ENCODE data around the gene SOX15.

SOX15 gene

DNA sequence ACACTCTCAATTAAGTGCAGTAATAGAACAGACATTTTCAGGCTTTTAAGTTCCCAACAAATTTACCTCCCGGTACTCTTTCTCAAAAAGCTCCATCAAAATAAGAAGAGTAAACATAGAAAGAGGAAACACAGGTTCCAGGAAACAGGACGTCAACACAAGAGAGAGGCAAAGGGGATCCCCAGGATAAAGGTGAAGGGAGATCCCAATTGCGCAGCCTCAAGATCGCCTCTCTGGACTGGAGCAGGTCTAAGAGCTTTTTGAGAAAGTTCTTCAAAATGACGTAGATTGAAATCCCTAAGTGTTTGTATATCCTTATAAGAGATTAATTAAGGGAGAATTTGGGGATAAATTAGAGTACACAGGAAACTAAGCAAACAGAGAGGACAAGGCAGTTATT lies 28.7 kb upstream of the SOX15 start:
- H3K27ac ChIP-seq, result no peak overlapping the region
- no peak for TF ChIP-seq CTCF (IDR thresholded peaks at IDR 0.05)
- no peak for TF ChIP-seq ZFX (IDR thresholded peaks at IDR 0.05; ENCODE audit: borderline replicate concordance)

DNA sequence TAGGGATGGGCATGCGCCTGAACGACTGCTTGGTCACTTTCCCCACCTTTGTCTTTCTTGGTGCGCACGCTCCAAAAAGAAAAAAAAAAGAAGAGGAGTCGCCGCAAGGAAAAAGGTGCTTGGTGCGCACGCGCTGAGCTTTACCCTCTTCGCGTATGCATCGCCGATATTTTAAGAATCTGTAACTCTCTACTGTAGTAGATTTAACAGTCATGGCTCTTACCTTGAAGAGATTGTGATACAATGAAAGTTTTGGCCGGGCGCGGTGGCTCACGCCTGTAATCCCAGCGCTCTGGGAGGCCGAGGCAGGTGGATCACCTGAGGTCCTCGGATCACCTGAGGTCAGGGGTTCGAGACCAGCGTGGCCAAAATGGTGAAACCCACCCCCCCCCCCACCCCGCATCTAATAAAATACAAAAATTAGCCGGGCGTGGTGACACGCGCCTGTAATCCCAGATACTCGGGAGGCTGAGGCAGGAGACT lies 25.4 kb upstream of the SOX15 start:
- peak overlapping the region; percentile 91 for H3K27ac ChIP-seq
- TF ChIP-seq ZFX (IDR thresholded peaks at IDR 0.05; ENCODE audit: borderline replicate concordance) (no peak), CTCF (IDR thresholded peaks at IDR 0.05) (no peak)

DNA sequence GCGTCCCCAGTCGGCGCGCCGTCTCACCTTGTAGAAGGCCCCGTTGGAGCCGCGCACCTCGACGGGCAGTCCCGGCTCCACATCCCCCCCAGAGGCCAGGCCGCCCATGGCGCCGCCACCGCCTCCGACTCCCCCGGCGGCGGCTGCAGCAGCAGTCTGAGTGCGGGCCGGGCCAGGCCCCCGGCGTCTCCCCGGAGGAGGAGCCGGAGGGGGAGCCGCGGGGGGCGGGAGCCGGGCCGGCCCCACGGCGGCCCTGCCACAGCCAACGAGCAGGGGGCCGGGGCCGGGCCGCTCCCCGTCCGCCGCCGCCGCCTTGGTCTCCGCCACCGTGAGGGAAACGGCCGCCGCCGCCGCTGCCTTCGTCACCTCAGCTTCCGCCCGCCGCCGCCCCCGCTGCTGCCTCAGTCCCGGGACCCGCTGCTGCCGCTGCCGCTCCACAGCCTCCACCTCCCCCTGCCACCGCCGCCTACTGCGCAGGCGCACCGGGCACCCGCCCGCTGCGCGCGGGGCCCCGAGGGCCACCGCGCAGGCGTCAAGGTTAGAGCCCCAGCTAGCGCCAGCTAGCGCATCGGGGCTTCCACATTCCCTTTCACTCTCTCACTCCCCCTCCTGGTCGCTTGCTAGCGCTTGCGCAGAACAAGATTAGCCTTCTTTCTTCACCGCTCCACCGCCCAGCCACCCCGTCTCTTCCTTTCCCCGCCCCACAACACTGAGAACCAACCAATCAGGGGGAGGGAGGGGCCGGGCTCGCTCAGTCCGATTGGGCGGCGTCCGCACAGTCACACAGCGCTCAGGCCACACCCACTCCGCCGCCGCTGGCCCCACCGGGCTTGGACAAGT lies 24.8 kb upstream of the SOX15 start, which contains the start of gene FXR2:
Gene FXR2, minus strand, starts transcription at position 473 of the 840 bp plus-strand sequence. Its CDS starts 365 bp downstream, at position 108.
- peak; percentile 85 for TF ChIP-seq CTCF (IDR thresholded peaks at IDR 0.05)
- TF ChIP-seq ZFX (IDR thresholded peaks at IDR 0.05; ENCODE audit: borderline replicate concordance), result no peak
- peak within 1 kb of the TSS; percentile 91 for H3K27ac ChIP-seq

GRCh38 chr17:7613769-7614424 lies 24.0 kb upstream of the SOX15 start:
- TF ChIP-seq CTCF (IDR thresholded peaks at IDR 0.05) (no peak), ZFX (IDR thresholded peaks at IDR 0.05; ENCODE audit: borderline replicate concordance) (no peak)
- peak overlapping the region; percentile 91 for H3K27ac ChIP-seq

GRCh38 chr17:7612294-7612640 lies 22.4 kb upstream of the SOX15 start:
- H3K27ac ChIP-seq, result 0 out of 2 replicates have a peak overlapping the region, but pooled peaks have one; percentile 19
- TF ChIP-seq CTCF (IDR thresholded peaks at IDR 0.05) (no peak), ZFX (IDR thresholded peaks at IDR 0.05; ENCODE audit: borderline replicate concordance) (no peak)

DNA sequence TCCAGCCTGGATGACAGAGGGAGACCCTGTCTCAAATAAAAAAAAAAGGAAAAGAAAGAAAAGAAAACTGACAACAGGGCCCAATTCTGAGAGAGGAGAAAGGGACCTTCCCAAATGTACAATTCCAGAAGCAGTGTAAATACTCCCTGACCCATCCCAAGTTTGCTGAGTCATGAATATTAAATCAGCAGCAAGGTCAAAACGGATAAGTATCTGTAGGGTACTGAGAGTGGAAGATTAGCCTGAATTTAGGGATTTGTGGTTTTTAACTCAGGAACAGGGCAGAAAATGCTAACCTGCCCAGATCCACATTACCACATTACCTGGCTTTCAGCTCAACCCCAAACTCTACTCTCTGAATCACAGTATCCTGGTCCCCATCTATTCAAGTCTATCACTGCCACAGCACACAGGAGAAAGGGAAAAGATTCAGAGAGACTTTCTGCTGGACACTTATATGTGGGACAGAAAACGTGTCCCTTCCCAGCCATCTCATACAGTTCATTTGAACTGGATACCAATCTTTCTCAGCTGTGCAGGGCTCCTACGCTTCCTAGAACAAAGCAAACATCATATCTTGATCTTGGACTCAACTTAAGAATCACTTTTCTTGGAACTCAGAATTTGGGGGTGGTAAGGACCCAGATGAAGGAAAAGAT lies 21.9 kb upstream of the SOX15 start:
- TF ChIP-seq CTCF (IDR thresholded peaks at IDR 0.05) (no peak), ZFX (IDR thresholded peaks at IDR 0.05; ENCODE audit: borderline replicate concordance) (no peak)

More for the DNA sequence above, 21.9 kb upstream of the SOX15 start:
- peak overlapping the region; percentile 19; the same call in 1 of the 2 replicates for H3K27ac ChIP-seq

Data from 22Rv1 (cell line).